Amniotic stem cell (primary cell): ENCODE results near the gene CRYBA4.

Experiments
- DNase-seq: peaks from one replicate; lab custom pipeline; 2025; lab: John Stamatoyannopoulos, UW

CRYBA4 gene

DNA sequence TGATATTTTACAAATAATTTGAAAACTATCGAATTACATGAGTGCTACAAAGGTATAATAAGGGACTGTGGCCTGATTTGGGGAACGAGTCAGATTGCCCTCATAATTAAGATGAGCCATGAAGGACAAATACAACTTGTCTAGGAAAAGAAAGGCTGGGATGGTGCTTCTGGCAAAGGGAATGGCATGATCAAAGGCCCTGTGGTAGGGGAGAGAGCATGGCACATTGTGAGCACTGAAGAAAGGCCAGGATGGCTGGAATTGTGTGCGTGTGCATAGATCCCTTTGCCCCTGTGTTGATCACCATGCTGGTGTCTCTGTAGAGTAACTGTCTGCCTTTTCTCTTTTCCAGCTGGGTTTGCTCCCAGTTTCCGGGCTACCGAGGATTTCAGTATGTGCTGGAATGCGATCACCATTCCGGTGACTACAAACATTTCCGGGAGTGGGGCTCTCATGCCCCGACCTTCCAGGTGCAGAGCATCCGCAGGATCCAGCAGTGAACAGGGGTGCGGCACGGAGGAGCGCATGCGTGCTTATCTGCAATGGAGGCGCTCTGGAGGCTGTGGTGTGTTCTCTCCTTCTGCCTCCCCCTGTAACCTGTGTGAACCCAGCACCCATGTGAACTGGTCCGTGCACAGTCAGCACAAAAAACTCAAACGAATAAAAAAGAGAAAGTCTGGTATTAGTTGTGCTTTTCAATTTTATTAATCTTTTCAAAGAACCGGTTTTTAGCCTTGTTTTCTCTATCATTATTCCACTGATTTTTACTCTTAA is 8.4 kb downstream of the CRYBA4 start:
- no peak for DNase-seq

DNA sequence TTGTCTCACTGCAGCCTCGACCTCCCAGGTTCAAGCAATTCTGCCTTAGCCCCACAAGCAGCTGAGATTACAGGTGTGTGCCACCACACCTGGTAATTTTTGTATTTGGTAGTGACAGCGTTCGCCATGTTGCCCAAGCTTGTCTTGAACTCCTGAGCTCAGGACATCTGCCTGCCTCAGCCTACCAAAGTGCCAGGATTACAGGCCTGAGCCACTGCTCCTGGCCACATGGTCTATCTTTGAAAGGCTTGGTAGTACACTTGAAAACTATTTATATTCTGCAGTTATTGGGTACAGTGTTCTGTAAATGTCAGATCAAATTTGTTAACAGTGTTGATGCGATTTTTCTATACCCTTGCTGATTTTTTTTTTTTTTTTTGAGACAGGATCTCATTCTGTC is 9.5 kb downstream of the CRYBA4 start:
- DNase-seq: no peak

DNA sequence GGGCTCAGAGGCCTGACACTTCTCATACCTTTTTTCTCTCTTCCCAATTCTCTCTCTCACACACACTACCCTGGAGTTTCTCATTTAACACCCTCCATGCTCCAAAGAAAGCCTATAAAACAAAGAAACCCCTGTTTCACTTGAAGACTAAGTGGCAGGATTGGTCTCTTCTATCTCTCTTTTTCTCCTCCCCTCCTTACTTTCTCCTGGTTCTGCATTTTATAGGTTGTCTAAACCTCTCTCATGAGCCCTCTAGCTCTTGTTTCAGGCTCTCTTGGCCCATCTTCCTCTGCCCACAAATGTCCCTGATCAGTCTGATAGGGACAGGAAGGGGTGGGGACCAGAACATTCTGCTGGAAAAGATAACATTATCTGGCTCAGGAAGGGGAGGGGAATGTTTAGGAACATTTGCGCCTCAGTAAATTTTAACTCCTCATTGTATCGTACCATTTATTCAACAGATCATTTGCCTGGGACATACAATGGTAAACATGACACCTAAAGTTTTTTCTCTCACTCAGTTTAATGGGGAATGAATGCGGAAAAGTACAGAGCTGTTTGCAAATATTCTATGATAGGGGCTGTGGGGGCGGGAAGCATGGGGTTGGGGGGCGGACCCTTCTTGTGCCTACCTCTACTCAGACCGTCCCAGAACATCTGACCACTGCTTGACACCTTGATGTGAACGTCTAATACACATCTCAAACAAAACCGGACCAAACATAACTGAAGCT is 10.8 kb downstream of the CRYBA4 start:
- DNase-seq: no peak

DNA sequence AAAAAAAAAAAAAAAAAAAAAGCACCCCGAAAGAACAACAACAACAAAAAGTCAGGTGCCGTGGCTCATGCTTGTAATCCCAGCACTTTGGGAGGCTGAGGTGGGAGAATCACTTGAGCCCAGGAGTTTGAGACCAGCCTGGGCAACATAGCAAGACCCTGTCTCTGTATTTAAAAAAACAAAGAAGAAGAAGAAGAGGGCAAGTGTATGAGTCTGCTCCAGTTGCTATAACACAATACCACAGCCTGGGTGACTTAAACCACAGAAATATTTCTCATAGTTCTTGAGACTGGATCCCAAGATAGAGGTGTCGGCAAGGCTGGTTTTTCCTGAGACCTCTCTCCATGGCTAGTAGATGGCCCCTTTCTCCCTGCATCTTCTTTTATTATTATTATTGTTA is 12.4 kb downstream of the CRYBA4 start:
- DNase-seq: no peak

DNA sequence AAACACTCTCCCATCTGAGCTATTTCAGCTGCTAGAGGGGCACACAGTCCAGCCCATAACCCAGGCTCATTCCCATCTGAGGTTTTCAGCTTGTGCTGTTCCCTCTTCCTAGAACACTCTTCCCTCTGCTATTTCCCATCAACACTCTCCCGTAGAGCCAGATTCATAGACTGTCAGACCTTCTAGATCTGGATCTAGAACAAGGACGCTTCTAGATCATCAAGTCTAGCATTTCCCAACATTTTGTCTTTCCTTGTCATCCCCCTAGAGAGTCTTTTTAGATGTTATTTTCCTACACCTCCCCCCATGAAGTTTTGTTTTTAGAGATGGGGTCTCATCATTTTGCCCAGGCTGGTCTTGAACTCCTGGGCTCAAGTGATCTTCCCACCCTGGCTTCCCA is 13.4 kb downstream of the CRYBA4 start:
- no peak for DNase-seq

DNA sequence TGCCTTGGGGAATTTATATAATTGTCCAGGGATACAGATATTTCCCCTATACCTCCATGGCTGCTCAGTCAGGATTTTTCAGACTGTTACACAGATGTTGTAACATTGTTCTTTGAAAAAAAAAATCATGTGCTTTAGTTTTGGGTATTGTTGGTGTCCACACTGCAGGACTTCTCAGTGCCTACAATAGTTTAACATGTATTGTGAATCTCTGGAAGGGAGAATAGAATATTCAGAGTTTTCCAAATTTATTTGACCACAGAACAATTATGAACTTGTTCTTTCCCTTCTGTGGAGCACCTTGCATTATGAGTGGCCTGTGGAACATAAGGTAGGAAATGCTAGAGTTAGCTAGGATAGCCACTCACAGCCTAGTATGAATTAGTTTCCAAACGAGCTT is 14.5 kb downstream of the CRYBA4 start:
- DNase-seq: no peak

DNA sequence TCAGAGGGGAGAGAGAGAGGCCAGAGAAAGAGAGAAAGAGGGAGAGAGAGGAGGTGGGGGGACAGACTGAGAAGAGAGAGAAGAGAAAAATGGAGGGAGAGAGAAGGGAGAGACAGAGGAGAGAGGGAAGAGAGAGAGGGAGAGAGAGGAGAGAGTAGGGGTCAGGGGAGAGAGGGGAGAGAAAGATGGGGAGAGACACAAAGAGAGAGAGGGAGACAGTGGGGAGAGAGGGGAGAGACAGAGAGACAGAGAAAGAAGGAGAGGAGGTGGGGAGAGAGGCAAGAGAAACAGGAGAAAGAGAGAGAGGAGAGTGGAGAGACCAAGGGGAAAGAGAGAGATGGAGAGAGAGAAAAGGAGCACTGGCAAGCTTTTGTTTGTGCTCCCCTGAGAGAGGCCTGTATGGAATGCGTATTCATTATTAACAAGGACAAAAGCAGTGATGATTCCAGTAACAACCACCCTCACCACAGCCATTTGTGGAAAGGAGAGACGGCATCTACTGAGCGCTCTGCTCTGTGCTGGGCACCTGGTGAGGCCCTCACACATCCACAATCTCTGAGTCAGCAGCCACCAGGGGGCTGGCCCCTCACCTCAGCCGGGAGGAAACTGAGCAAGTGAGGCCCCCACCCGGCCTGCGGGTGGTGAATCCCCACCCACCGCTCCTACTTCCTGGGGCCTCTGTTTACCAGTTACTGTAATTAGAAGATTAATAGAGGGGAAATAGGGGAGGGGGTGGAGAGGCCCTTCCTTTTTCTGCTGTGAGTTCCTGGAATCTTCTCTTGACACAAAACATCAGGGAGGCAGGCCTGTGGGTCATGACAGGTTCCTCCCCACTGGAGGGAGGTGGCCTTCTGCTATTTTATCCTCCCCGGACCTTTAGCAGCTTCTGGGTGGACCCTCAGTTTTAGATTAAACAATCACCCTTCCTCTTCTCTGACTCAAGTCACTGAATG is 21.0 kb downstream of the CRYBA4 start:
- DNase-seq: no peak

DNA sequence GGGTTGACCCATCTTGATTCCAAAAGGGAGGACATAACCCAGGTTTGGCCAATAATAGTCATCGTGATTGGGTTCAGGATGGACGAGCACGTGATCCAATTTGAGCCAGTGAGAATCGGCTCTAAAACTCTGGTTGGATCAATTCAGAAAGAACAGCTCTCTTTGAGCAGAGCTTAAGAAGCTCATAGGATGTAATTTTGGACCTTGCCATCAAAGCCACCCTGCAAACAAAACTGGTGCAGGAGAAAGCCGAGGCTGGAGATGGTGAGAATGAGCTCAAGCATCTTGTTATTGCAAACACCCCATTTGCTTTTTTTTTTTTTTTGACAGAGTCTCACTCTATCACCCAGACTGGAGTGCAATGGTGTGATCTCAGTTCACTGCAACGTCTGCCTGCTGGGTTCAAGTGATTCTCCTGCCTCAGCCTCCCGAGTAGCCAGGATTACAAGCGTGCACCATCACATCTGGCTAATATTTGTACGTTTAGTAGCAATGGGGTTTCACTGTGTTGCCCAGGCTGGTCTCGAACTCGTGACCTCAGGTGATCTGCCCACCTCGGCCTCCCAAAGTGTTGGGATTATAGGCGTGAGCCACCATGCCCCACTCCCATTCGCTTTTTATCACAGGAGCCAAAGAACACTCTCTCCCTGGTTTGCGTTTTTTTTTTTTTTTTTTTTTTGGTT is 21.8 kb downstream of the CRYBA4 start:
- no peak for DNase-seq

DNA sequence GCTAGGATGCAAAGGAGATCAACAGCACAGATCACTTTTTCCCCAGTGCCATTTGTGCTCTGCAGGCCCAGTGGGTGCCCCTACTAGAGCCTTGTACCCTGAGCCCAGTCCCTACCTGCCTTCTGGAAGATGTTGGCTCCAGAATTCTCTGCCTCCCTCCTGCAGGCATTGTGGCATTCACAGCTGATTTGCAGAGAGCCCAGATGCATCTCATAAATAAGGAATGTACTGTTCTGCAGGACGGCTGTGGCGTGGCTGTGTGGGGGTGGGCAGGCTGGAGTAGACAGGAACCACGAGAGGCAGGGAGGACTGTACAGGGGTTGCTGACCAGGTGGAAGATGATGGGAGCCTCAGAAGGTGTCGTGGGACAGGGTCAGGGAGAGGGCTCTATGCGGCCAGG is 24.4 kb downstream of the CRYBA4 start:
- no peak for DNase-seq

DNA sequence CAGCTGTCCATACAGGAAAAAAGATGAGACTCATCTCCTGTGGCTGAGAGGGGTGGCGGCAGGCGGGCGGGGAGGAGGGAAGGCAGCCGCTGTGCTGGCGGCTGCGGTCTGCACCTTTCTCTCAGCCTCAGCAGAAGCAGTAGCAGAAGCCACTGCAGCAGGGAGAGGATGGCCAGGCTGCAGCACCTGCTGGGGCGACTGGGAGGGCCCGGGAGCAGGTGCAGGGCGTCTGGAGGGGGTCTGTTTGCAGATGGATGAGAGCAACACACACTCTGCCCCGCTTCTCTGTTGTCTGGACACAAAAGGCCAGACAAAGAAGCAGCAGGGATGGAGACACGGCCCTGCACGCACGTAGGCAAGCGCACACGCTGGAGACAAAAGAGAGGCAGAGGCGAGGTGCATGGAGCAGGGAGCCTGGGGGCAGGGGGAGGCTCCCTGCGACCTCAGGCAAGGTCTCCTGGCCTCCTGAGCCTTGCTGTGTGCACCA is 26.3 kb downstream of the CRYBA4 start:
- no peak for DNase-seq

DNA sequence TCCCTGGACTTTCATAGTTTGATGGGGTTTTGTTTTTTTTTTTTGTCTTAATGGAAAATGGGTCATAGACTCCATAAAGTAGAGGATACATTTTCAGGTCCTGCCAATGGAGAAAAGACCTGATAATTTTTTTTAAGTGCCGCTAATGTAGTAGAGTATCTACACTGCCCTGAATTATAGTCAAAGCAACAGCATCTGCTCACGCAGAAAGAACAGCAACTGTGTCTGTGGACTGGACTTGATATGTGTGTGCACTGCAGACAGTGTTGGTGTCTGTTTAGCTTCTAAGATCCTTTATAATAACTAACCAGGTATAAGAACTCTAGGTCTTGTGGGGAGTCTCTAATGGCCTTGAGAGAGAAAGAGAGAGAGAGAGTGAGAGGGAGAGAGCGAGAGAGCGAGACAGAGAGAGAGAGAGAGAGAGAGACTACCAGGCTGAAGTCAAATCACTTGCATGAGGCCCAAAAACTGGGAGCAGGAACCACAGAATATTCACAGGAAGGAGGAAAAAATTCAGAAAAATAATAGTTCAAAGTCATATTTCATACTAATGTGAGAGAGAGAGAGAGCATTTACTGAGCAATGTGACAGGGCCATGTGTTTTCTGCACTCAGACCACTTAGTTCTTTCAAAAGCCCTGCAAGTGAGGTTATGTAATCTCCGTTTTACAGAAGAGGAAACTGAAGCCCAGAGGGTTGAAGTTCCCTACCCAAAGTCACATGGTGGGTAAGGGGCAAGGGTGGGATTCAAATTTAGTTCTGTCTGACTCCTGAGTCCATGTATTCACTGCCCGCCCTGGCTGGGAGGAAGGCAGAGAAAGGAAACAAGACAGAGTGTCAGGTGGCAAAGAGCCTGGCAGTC is 27.0 kb downstream of the CRYBA4 start:
- DNase-seq: no peak

DNA sequence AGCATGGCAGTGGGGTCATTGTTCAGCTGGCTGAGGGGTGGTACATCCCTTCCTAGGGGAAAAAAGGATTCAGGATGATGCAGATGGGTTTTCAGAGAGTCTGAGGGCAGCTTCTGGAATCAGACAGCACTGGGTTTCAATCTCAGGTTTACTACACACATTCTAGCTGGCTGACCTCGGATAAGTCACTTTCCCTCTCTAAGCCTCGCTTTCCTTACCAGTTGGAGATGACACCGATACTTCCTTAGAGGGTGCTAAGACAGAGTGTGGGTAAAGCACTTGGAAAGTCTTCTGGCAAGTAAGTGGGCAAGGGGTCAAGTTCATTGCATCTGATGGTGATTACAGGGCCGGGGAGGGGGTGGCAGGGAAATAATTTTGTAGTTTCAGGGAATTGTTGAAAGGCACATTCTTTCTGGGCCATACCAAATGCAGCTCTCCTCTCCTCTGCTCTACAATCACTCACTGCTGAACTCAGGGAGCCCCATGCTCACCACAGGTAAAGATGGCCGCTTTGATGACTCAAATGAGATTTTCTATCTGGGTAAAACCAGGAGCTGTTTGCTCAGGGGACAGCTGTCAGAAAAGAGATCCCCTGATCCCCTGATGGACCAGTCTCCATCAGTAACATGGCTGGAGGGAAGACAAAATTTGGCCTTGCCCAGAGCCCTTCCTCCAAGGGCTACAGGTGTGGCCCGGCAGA is 29.1 kb downstream of the CRYBA4 start:
- no peak for DNase-seq

DNA sequence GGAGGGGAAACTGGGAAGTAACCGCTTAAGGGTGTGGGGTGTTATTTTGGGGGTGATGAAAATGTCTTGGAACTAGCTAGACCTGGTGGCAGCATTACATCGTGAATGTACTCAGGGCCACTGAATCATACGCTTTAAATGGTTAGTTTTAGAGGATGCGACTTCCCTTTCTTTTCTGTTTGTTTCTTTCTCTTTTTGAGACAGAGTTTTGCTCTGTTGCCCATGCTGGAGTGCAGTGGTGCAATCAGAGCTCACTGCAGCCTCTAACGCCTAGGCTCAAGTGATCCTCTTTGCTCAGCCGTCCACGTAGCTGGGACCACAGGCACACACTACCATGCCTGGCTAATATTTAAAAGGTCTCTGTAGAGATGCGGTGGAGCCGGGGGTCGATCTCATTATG is 30.1 kb downstream of the CRYBA4 start:
- DNase-seq: no peak

DNA sequence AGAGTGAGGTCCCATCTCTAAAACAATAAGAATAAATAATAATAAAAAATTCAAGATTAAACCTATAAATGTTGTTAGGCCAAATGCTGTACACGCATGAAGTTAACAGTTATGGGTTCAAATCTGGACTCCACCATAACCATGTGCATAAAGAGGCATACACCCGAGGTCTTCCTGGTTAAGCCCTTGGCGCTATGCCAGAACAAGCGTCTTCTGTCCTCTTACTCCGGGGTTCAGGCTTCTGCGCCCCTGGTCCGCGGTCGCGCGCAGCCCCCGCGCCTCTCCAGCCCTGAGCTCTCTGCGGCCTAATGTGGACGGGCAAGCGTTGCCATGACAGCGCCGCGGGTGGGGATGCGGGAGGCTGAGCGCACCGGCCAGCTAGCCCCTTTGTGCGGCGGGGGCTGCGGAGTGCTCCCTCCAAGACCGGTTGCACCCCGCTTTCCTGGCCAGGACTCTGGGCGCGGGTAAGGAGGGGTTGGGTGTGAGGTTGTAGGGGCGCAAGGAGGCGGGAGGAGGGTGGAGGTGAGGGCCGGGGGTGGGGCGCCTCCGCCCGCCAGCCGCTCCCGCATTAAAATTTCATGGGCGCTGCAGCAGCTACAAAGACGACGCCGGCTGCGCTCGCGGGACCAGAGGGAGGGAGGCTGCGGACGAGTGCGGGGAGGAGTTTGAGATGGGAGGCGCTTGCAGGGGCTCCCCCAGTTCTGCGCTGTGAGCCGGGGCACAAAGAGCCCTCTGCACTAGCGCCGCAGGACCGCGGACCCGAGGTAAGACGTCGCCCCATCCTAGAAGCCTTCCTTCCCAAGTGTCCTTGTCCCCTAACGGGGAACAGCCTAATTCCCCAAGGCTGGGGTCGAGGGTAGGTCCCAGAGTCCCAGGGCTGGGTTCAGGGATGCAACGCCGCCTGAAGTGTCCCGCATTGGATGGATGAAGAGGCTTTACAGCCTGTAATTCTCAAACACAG is 35.4 kb downstream of the CRYBA4 start, which contains the start of gene MIAT:
Gene MIAT, plus strand, starts transcription at position 698 of the 961 bp plus-strand sequence.
- no peak for DNase-seq

DNA sequence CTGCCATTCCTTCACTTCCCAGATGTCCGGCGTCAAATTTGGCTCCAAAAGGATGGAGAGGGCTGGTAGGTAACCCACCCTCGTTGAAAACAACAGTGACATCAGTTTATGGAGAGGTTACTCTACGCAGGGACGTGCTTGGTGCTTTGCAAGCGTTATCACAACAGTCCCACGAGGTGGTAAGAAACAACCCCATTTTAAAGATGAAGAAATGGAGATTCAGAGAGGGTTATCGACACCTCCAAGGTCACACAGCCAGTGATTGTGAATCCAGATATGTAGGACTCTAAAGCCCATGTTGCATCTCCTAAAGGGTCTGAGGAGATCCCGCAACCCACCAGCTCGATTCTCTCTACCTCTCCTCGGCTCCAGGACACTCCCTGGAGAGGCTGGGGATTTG is 36.4 kb downstream of the CRYBA4 start:
- no peak for DNase-seq

DNA sequence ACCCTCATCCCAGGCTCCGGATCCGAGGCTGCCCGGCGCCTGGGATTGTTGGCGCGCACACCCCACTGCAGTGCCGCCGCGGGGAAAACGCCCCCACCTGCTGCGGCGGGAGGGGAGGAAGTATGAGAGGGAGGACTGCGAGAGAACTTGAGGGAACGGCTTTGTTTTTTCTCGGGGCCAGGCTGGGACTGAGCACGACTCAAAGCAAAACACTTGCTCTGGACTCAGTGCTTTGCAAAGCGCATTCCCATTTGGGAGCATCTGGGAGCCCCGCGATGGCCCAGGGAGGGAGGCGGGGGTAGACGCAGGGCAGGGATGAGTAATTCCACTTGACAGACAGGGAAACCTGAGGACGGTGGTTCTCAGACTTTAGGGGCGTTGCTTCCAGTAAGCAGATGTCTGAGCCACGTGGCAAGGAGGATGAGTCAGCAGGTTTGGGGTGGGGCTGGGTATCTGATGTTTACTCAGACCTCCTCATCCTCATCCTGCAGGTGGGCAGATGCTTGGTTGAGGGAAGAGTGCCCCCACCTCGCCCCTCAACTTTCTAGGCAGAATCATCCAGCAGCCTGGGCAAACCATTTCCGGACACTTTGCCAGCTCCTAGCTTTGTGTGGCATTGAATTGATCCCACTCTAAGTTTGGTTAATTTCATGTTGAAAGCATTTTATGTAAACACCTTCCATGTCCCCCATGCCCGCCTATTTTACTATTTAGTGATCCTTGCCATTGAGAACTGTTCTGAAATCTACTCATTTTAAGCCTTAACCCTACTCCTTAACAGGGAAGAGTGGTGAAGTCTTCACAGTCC is 37.1 kb downstream of the CRYBA4 start:
- peak; percentile 82 for DNase-seq

DNA sequence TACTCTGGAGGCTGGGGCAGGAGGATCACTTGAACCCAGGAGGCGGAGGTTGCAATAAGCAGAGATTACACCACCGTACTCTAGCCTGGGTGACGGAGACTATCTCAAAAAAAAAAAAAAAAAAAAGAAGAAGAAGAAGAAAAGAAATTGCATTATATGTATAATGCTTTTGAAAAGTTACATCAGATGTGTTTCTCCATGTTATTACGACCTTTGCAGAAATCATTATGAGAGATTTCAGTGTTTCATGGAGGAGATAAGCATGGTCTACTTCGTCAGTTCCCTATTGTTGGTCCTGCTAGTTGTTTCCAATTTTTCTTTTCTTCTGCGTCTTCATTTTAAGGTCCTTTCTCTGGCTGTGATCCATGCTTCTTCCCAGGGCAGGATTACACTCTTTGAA is 38.6 kb downstream of the CRYBA4 start:
- DNase-seq: no peak

DNA sequence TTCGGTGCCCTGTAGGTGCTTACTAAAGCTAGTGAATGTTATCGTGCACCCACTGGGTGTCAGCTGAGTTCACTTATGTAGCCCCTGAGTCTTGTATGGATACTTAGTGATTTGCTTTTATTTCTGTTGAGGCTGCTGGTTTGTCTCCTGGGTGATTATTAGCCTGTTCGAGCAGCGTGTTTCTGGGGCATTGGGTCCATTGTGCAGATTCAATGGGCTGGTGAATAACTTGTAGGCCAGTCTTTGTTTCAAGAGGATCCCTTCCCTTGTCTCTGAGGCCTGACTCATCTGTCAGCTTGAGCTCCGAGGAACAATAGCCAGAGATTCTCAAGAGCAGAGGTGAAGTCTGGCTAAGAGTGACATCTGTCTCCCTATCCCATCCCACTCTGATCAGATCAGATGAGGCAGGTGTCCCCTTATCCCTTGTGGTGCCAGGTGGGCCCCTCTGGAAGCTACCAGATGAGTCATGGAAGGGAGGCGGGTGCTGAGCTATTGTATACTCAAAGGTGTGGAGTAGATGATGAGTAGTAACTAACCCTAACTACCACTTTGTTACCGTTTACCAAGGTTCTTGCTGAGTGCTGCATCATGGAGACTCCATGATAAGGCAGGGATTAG is 39.3 kb downstream of the CRYBA4 start:
- DNase-seq: no peak
